GM19238 (cell line): ENCODE results near the gene SERPINA4.
"Not testable (repeated sequence)": the region's sequence is repeated elsewhere in the genome, so short reads cannot be mapped to it uniquely, and the experiment has no call there.

Source experiments
- DNase-seq: peaks from one replicate; pipeline ENCODE4 v3.0.0; 2011; ENCODE audit warnings: low spot score; ENCODE audit not compliant: insufficient read length

The SERPINA4 gene

DNA sequence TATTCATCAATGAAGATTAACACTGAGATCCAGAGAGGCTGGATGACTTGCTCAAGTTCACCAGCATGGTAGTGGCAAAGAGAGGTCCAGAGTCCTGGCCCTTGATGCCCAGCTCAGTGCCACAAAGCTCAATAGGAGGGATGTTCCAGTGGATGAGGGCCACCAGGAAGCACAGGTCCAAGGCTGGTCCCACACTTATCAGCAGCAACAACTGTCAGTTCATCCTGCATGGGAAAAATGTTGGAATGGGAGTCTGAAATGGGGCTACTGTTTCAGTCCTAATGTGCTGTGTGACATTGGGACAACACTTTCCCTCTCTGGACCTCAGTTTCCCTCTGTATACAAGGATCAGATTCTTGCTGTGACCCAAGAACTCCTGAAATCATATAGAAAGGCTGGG lies 31.2 kb downstream of the SERPINA4 start:
- DNase-seq, result no peak

DNA sequence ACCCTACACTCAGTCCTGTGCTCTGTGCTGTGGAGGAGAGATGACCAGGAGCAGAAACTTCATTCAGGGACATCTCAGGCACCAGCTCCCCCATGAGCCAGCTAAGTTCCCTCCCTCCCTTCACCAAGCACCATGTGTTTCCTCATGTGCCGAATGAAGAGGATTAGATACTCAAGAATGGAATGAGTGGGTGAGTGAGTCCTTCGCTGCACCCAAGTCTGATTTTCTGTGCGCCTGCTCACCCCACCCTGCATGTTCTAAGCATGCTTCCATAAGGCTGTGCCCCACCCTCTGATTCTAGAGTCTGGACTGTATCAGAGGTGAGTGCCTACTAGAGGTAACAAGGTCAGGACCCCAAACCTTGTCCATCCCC lies 32.1 kb downstream of the SERPINA4 start:
- no peak for DNase-seq

DNA sequence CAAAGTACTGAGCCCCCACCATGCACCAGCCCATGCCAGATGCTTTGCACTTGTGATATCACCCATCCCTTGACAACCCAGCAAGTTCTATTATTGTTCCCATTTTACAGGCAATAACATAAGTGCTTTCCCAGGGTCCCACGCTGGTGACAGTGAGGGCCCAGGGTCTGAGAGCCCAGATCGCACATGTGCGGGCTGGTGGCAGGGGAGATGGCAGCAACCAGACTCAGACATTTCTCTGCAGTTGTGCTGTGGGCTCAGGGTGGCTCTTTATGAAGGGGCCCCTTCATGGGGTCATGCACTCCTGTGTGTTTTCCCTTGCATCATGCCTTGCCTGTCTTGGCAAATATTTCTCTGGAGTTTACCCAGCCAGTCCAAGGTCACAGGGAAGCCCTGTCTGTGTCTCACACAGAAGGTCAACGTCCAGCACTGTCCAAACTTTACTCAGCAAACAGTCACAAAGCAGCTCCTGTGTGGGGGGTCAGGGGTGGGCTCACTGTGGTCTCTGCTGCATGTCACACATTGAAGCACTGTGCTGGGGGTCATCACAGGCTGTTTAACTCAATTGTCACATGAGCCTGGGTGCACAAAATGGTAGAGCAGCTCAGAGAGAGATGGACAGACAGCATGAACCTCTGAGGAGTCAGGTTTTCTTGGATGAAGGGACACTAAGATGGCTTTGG lies 32.6 kb downstream of the SERPINA4 start:
- DNase-seq, result no peak

DNA sequence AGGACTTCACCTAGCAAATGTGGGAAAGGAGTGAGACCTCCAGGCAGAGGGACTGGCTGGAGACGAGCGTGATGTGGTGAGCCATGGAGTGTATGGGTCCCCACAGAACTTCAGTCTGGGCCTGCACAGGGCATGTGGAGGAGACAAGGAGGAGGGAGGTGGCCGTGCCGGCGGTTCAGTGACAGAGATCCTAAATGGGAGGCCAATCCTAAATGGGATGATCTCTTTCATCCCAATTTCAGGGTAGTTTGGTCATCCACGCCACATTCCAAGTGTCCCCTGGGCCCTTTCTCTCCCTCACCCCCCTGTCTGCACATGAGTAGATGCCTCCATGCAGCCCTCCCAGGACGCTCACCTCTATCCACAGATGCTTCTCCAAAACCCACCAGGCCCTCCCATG lies 33.2 kb downstream of the SERPINA4 start:
- no peak for DNase-seq

DNA sequence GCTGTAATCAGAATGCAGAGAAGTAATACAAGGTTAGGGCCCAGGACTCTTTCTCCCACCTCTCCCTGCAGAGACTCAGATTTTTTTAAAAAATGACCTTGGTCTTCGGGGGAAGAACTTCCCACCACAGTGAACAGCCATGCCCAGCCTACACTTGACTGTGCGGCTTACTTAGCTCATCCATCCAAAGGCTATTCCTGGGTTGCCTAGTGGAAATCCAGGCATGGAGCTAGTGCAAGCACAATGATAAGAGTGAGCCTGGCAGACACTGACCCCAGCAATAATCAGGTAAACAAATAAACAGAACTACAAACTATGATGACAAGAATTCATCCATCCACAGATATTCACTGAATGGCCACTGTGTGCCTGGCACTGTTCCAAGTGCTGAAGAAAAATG lies 34.7 kb downstream of the SERPINA4 start:
- no peak for DNase-seq

DNA sequence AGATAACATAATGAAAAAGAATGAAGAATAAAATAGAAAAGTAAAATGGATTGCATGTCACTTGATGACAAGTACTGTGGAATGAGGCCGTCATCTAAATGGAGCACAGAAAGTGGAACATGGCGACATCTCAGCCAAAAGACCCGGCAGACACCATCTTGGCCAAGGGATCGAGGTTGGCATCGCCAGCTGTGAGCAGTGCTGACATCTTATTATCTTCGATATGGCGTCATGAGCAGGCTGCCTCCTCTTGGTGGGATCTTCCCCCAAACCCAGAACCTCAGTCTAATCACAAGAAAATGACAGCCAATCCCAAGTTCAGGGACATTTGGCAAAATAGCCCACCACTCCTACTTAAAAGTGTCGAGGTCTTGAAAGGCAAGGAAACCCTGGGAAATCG lies 35.1 kb downstream of the SERPINA4 start:
- no peak for DNase-seq

DNA sequence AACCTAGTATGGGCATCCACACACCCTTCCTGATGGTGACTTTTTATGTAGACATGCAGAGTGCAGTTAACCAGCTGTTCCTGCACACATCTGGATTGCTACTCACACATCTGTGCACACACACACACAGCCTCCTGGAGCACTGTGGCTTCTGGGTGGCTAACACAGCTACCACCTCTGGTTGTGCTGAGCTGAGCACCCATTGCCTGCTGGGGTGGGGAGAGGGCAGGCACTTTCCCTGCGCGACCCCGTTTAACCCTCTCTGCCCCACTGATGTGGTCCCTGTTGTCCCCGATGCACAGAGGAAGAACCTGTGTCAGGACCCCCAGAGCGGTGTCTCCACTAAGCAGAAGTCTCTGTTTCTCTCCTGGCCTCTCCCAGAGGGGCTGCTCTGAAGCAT lies 36.5 kb downstream of the SERPINA4 start:
- no peak for DNase-seq

DNA sequence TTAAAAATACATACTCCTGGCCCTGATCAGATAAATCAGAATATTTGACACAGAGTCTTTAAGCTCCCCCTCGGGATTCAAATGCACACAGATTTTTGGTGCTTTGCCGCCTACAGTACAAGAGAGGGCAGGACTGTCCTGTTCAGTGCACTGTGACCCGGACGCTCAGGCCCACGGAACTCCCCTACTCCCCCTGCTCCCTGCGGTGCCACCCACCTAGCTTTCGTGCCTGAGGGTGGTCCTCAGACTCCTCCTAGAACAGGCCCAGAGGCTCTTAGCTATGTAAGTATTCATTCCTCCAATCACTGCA lies 37.2 kb downstream of the SERPINA4 start:
- no peak for DNase-seq

DNA sequence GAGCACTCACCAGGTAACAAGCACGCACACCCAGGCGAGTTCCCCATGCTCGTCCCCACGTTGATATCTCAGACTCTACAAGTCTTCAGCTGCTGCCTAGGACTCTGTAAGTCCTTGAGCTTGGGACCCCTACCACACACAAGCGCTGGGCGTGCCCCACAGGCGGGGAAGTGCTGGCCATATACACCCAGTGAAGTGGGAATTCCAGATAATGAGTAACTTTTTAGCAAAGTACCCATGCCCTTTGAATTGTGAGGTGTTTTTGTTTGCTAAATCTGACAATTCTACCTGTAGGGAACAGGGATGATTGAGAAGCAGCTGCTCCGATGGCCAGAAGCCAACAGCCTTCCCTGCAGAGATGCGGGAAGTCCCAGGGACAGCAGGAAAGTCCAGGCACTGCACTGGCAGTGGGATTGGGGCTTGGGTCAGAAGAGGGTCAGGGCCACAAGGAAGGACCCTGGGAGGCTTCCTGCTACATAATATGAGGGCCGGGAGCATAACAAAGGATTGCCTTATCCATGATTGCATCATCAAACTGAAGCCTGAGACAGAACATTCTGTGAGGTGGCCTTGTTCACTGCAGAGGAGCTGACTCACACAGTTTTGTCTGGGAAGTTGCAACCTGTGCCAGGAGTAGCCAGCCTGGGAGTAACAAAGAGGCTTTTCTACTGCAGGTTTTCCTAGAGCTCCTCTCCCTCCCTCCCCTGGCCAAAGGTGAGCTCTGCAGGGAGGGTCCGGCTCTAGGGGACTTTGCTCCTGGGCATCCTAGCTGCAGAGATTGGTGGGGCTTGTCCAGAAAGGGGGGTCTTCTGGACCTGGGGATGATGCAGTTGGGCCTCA lies 37.8 kb downstream of the SERPINA4 start:
- DNase-seq, result no peak

DNA sequence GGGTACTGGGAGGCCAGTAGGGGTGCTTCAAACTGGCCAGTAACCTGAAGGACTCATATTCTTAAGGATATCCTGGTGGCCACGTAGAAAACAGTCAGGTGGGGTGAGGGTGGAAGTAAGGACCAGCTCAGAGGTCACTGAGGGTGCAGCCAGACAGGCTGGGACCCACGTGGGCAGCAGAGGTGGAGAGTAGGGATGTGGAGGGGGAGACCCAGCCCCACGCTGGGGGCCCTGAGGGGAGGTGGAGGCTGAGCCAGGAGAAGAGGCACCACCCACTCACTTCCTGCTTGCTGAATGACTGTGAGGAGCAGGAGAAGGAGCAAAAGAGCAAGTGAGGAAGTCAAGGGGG lies 38.4 kb downstream of the SERPINA4 start:
- no peak for DNase-seq

DNA sequence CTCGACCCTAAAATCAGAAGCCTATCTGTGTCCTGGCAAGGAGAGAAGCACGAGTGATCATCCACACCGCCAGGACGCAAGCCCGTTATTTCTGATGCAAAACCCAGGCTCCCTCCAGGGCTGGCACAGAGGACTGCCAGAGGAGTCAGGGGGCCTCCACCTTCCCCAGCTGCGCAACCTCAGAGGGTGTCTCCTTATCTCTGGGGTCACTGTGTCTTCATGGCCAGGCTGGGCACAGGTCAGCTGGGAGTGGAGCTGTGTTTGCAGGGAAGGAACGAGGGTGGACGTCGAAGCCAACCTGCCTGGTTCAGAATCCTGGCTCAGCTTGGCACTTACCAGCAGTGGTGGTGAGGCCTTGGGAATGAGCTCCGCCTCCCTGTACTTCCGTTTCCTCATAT lies 38.9 kb downstream of the SERPINA4 start:
- DNase-seq, result no peak

DNA sequence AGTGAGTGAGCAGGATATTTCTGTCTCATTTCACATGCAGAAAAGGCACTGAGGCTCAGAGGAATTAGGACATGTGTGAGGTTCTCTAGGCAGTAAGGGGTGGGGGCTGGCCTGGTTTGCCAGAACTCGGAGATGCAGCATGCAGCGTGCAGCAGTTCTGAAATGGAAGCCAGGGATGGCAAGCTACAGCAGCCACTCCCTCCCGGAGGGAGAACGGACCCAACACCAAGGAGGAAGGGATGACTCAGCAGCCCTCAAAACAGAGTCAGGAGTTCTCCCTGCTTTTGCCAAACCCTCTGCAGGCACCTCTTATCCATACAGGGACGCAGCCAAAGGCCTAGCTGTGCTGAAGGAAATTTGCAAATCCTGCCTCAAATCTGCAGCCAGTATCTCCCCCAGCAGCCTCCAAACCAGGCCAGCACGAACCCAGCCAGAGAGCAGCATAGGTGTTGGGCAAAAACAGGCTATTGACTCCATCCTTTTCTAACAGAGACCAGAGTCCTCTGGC lies 40.7 kb downstream of the SERPINA4 start:
- no peak for DNase-seq

DNA sequence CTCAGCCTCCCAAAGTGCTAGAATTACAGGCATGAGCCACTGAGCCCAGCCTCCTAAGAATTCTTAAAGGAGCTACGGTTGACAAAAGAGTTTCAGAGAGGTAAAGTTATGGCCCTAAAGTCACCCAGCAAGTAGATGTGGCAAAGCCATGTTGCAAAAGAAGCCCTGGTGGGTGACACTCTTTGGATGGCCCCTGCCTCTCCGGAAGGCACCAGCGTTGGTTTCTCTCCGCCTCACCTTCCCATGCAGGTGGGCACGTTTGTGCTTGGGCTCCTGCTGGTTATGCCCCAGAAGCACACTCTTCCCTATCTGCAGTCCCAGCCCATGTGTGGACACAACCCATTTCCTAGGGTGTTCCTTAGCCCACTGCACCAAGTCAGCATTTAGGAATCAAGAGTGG lies 41.5 kb downstream of the SERPINA4 start:
- no peak for DNase-seq

DNA sequence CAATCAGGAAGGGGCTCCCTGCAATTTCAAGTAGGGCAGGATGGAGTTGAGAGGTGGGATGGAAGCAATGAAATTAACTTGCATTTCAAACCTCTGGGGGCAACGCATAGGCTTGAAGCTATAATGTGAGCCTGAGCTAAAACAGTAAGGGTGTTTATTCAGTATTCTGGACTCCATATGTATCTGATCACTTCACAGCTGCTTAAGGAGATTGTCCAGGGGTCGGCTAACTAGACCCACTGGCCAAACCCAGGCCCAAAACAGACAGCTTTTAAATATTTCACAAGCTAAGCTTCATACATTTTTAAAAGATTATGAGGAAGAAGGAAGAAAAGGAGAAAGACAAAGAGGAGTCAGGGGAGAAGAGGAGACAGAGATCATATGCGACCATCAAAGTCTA lies 44.1 kb downstream of the SERPINA4 start:
- DNase-seq, result no peak

DNA sequence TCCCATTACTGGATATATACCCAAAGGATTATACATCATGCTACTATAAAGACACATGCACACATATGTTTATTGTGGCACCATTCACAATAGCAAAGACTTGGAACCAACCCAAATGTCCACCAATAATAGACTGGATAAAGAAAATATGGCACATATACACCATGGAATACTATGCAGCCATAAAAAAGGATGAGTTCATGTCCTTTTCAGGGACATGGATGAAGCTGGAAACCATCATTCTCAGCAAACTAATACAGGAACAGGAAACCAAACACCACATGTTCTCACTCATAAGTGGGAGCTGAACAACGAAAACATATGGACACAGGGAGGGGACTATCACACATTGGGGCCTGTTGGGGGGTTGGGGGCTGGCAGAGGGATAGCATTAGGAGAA lies 47.7 kb downstream of the SERPINA4 start:
- DNase-seq, result not testable (repeated sequence)

DNA sequence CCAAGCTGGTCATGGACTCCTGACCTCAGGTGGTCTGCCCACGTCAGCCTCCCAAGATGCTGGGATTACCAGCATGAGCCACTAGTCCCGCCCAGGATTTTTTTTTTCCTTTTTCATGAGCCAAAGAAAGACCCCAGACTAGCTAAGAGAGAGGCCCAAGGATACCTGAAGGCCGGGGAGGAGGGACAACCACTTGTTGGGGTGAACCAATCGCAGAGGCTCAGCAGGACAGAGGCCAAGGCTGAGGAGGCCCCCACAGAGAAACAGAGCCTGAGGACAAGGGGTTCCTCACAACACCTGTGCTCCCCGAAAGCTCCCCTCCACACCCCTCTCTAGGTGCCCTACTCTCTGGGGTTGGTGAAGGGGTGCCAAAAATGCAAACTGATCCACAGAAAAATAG lies 49.9 kb downstream of the SERPINA4 start:
- DNase-seq, result no peak

DNA sequence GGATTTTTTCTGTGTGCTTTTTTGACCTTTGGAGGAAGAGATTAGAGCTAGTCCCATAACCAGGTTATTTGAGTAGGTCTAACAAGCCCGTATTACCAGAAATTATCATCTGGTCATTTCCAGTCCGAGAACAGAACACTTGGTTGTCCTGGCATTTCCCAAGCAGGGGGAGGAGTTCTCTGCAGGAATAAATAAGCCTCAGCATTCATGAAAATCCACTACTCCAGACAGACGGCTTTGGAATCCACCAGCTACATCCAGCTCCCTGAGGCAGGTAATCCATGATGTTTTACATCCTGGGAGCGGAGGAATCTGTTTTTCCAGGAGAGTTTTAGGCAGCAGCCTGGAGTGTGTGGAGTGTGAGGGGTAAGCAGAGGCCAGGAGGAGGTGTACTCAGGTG lies 50.9 kb downstream of the SERPINA4 start, which contains the start of gene SERPINA3:
Gene SERPINA3, plus strand, starts transcription at position 218 of the 400 bp plus-strand sequence. CDS start 2,051 bp downstream, outside the sequence.
- DNase-seq, result no peak

DNA sequence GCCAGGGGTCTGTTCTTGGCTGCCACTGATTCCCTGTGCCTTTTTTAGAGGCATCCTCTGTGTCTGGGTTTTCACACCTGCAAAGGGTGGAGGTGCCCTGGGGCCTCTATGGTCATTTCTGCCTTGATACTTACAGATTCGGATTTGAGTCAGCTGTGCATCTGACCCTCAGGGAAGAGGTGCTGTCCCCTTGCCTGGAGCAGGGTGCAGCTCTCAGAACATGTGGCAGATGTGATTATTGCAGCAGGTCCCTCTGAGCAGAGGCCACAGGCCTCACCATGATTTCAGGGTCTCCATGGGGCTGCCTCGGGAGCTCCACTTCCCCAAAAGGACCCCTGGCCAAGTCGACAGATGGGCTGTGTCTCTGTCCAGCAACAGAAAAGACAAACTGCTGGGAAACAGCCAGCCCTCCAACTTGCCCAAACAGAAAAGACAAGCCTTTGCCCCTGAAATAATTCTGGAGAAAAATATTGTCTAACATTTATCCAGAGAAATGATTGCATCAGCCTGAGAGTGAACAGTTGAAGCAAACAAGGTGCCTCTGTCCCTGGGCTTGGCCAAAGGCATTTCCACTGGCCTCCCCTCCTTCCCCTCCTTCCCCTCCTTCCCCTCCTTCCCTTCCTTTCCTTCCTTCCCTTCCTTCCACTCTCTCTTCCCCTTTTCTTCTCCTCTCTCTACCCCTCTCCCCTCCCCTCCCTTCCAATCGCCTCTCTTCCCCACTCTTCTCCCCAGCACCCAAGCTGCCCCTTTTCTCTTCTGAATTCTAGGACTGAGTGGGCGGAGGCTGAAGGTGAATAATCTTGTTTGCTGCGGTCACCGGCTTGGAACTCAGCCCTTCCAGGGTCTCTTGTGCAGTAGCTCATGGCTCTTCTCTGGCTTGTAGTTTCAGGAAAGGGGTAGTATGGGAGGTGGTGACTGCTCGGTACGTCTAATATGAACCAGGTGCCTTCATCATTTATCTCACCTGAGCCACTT lies 51.6 kb downstream of the SERPINA4 start:
- no peak for DNase-seq

DNA sequence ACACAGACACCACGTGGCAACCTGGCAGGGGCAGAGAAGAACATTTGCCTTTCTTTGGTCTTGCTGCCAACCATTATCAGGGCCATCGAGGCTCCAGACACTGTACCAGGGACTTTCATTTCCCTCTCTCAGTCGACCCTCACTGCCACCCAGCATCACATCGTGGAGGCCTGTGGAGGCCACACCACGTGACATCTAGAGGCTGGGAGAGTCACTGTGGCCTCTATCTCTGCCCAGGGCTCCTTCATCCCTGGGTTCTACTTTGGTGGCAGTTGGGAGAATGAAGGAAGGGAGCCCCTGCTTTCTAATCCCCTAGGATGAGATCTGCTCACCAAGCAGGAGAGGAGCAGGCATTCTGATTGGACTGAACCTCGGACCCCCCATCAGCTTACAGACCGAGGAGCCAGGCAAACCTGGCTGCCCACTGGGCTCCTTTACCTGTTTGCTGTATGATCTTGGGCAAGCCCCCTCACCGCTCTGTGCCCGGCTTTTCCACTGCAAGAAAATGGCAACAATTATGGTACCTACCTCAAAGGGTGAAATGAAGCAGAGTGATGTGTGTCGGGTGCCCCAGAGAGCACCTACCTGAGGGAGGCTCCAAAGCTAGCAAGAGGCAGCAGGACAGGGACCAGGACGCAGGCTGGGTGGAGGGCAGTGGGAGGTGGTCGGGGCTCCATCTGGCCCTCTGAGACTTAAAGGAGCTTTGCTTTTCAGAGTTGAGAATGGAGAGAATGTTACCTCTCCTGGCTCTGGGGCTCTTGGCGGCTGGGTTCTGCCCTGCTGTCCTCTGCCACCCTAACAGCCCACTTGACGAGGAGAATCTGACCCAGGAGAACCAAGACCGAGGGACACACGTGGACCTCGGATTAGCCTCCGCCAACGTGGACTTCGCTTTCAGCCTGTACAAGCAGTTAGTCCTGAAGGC lies 52.7 kb downstream of the SERPINA4 start:
- DNase-seq, result no peak

DNA sequence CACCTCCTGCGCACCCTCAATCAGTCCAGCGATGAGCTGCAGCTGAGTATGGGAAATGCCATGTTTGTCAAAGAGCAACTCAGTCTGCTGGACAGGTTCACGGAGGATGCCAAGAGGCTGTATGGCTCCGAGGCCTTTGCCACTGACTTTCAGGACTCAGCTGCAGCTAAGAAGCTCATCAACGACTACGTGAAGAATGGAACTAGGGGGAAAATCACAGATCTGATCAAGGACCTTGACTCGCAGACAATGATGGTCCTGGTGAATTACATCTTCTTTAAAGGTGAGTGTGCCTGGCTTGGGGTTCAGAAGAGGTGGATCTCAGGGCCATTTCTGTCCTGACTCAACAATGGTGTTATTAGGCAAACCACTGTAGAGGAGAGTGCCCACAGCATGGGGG lies 53.6 kb downstream of the SERPINA4 start:
- DNase-seq, result no peak

DNA sequence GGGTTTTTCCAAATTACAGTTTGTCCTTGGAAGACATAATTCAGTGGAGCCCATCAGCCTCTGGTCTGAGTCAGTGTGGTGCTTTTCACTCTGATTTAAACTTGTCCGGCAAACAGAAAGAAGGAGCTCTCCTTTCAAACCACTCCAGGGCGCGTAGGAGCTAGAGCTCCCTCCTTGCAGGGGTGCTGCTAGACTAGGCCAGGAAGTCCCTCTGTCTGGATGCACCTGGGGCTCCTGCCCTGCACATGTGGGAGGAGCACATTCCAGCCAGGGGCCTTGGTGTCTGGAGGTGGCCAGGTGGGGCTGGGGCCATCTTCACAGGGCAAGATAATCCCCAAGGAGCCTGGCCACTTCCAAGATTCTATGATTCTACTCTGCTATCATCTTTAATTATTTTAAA lies 54.0 kb downstream of the SERPINA4 start:
- DNase-seq, result no peak
